GM18873 (cell line): ENCODE measurements around the gene PTGIS.
"Not testable (repeated sequence)": the region's sequence is repeated elsewhere in the genome, so short reads cannot be mapped to it uniquely, and the experiment has no call there.

Source experiments
- ATAC-seq: cut with Tn5 transposase; IDR thresholded peaks from one replicate; pipeline ENCODE4 v1.9.1; 2021; ENCODE audit warnings: mild to moderate bottlenecking, moderate library complexity, moderate number of reproducible peaks; ENCODE audit not compliant: unreplicated experiment, low FRiP score

The PTGIS gene

DNA sequence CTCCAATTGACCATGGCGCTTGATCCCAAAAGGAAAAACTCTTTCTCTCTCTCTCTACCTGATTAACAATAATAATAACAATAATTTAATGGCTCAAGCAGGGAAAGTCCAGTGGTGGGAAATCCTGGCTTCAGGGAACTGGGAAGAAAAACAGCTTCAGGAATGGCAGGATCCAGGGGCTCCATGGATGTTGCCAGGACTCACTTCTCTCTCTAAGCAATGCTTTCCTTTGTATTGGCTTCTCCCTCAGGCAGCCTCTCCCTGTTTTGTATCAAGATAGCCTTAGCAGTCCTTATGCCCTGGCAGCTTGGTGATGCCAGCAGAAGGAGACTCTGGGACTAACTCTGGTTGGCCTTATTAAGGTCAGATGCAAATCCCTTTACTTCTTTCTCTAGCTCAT is 13.5 kb upstream of the PTGIS start:
- ATAC-seq, result no peak

DNA sequence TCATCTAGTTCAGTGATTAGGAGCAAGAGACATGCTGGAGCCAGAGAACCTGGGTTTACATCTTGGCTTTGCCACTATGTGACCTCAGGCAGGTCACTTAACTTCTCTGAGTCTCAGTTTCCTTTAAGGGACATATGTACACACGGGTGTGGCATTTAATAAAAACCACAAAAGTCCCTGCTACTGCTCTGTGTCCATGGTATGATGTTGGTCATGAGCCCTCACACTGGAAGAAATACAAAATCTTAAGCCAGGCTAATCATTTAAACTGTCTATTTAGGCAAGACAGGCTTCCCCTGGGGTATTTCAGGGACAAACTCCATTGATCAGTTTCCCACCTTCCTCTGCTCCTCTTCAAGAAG is 12.9 kb upstream of the PTGIS start:
- ATAC-seq, result no peak

DNA sequence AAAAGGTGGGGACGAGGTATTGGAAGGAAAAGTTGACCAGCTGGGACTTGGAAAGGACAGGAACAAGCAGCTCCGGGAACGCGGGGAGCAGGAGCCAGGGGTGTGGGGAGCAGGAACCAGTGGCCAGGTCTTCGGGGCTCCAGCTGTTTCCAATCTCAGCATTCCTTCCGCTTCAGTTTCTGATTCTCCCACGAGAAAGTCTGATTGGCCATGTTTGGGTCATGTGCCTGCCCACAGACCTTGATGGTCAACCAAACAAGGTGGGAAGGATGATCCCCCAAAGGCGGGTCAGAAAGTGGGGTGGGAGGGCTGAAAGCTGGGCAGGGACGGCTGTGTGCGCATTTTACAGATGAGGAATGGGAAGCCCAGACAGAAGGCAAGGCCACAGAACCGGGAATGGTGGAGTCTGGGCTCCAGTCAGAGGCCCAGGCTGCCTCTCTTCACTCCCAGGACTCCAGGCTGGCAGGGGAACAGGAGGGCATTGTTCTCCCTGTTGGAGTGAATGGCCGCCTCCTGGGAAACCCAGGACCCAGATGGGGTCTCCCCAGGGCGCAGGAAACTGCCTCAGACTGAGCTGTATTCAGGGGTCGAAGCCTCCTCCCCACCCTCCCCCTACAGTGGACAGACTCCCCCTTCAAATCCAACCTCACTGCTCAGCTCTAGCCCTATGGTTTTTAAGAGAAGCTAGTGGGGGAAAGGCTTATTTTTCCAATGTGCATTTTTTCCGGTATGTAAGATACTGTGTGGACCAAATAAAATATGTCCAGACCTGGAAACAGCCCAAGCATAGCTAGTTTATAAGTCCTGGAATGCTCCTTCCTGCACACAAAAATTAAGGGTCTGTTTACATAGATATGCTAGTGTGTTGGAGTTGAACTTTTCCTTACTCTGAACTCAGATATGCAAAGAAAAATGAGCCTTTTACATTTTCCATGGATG is 12.2 kb upstream of the PTGIS start:
- no peak for ATAC-seq

DNA sequence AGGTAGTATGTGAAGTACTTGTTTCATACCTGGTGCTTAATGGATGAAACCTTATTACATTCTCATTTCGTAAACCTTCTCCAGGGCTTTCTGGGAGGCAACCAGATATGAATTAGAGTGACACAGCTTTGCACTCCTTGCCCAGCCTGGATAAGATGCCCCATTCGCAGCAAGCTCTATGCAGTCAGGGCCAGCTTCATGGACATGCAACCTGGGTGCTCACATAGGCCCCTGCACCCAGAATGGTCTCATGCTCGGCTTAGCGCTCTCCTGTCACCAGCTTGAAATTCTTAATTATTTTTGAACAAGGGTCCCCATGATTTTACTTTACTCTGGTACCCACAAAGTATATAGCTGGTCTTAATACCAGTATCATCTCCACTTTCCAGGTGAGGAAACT is 11.3 kb upstream of the PTGIS start:
- no peak for ATAC-seq

DNA sequence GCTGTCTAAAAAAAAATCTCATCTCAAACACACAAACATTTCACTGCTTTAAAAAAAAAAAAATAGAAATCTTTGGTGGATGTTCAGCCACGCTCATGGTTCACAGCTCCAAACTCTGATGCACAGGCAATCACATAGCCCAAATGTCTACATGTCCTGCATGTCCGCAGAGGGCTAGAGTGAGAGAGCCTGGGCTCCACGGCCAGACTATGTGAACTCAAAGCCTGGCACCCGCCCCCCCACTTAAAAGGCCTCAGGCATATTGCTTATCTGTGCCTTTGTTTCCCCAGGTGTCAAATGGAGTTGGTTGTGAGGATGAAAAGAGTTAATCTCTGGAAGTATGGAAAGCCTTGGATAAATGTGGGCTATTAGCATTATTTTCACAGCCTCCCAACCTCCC is 10.5 kb upstream of the PTGIS start:
- ATAC-seq, result no peak

DNA sequence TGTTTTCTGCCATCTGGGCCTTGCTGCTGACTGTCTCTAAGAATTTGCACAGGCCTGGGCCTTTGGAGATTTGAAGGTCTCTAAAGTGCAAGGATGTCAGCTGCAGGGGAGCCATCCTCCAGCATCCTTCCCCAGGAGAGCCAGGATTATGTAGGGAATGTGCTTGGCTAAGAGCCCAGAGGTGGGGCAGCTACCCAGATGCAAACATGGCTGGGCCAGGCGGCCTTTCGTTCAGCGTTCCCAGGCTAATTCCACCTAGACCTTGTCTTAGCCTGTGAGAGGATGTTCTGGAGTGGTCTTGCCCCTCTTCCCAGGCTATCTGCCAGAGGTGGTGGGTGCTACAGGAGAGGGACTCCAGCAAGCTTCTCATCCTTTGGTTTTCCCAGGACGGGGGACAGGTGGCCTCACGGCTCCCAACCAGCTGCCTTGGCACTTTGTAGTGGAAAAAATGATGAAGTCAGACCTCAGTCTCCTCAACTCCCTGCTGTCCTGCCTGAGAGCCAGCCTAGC is 7.7 kb upstream of the PTGIS start:
- no peak for ATAC-seq

DNA sequence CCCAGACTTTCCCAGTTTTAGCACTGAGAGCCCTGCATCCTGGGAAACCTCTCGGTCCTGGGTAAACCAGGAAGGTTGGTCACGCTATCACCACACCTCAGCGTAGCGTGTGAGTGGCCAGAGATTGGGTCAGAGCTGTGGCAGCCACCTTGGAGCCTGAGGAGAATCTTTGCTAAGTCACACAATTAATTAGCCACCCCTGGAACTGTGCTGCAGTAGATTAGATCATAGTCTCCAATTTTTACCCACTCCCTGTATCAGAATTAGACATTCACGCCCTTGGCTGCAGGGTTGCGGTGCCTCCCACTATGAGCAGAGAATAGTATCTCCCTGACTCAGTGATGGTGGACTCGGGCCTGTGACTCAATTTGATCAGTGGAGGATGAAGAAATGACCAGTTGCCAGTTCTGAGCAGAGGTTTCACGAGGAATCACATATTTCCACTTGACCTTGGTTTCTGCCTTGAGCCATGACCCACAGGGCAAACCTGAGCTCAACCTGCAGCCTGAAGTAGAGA is 6.0 kb upstream of the PTGIS start:
- no peak for ATAC-seq

DNA sequence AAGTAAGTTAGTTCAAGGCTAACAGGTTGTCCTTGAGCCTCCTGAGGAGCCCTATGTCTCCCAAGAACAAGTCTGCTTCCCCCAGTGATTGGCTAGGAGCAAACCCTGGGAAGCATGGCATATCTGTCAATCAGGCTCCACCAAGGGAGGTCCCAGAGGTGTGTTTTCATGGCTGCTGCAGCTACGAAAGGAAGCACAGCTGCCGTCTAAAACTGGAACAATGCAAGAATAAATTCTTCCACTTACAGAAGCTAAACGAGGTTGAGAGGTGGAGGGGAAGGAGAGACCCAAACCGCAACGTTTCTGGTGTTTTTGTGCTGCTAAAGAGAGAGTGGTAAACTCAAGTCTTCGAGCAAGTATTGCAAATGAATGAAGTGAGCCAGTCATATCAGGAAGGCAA is 4.9 kb upstream of the PTGIS start:
- no peak for ATAC-seq

DNA sequence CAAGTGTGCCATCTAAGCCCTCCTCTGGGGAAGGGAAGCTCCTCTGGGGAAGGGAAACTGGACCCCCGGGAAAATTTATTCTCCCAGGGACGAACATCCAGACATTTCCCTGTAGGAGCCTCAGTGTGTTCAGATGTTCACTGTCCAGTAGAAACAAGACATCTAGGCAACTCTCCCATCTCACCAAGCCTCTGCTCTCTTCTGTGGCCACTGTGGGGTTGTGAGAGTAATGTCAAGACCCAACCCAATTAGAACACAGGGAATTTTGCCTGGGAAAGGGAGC is 3.6 kb upstream of the PTGIS start:
- ATAC-seq, result no peak

DNA sequence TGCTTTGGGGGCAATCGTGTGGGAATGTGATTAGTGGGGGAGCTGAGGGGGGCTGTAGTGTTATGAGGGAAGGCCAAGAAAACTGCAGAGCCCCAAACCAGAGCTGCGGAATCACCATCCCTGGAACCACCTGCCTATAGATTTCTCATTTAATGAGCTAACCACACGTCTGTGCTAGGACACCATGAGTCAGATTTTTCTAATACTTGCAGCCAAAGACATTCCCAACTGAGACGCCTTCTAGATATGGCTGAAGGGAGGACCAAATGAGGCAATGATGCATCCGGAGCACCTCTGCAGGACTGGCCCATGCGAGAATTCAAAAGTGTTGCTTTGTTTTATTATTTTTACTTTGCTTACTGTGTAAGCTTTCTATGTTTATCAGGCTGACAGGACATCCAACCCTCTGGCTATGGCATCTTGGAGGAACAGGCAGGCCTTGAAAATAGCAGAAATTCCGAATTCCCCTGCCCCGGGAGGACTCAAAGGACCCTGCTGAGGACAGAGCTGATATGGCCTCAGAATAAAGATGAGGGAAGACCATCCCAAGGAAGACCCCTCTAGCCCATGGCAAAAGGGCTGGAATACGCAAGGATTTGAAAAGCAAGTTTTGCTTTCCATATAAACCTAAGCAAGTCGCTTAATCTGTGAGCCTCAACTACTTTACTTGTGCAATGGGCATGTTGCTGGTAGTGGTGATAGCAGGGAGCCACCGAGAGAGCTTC is 3.1 kb upstream of the PTGIS start:
- no peak for ATAC-seq

DNA sequence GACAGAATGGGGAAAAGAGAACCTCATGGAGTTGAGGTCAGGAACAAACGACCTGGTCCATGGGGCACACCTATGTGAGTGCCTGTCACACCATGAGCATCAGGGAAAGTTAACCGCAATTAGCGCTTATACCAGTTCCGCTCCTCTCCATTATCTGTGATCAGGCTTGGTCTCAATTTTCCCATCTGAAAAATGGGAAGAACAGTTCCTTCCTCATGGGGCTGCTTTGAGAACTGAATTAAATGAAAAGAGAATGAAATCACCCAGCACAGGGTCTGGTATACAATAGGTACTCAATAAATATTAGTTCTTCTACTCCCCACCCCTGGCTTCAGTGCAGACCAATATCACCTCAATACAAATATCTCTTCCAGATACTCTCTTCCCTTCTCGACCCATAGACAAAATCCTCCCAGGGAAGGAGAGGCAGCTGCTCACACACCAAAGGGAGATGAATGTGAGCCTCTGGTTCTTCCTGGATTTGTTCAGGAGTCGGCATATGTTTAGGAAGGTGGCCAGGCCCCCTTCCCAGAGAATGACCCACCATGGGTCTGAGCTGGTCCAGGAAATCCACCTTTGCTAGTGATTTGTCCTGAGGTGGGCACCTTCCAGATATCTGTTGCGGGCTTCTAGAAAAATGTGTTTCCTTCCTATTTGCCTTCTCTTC is 2.4 kb upstream of the PTGIS start:
- no peak for ATAC-seq

DNA sequence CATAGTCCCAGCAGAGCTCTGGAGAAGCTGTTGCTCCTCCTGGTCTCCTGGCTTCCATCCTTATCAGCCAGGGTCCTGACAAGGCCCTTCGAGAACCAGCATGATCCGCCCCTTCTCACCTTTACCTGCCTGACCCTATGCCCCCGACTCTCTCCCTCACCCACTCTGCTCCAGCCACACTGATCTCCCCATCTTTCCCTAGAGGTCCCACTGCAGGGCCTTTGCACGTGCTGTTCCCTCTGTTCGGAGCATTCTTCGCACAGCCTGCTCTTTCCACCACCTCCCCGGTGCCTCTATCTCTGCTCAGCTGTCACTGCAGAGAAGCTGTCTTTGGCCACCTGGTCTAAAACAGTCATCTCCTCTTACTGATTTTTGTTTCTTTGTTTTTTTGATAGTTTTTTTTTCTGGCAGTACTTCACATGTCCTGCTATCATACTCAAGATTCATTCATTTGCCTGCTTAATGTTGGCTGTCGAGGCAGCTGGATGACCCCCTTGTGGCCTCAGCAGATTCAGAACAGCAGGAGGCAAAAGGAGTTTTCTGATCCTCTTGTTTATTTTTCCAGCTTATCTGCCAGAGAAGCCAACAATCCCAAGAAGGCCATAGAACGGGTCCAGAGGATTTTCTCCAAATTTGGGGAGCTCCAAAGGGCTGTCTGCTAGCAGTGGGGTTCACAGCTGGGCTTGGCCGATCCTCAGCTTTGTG is 1.6 kb upstream of the PTGIS start:
- ATAC-seq, result no peak

DNA sequence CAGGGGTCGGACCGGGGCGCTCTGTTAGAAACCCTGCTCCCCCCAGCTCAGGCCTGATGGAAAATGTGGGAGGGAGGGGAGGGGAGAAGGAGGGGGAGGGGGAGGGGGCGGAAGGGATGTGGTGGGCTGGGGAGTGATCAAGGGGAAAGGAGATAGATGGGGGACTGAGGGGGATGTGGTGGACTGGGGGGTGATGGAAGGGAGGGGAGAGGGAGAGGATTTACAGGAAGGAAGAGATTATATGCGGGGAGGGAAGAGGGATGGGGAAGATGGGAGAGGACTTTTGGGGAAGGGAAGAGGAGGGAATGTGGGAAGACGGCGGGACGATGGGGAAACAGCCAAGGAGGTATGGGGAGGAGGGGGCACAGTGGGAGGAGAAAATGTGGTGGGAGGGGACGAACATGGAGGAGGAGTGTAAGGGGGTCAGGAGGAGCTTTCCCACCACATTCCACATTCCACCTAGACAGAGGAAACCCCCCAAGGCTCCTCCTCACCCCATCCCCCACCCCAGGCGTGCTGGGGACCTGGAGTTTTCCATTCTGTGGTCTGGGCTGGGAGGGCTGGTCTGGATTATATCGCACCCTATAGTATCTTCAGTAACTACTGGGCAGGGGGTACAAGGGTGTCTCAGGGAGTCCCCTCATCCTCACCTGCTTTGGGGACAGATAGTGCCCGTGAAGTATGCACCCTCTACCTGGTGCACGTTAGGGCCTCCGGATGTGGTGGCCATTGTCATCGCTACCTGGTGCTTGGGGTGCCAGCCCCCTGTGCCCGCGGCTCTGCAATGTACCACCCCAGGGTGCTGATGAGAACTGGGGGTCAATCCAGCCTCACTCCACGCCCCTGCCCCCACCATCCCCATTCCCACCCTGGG is 578 bp upstream of the PTGIS start:
- ATAC-seq, result no peak

DNA sequence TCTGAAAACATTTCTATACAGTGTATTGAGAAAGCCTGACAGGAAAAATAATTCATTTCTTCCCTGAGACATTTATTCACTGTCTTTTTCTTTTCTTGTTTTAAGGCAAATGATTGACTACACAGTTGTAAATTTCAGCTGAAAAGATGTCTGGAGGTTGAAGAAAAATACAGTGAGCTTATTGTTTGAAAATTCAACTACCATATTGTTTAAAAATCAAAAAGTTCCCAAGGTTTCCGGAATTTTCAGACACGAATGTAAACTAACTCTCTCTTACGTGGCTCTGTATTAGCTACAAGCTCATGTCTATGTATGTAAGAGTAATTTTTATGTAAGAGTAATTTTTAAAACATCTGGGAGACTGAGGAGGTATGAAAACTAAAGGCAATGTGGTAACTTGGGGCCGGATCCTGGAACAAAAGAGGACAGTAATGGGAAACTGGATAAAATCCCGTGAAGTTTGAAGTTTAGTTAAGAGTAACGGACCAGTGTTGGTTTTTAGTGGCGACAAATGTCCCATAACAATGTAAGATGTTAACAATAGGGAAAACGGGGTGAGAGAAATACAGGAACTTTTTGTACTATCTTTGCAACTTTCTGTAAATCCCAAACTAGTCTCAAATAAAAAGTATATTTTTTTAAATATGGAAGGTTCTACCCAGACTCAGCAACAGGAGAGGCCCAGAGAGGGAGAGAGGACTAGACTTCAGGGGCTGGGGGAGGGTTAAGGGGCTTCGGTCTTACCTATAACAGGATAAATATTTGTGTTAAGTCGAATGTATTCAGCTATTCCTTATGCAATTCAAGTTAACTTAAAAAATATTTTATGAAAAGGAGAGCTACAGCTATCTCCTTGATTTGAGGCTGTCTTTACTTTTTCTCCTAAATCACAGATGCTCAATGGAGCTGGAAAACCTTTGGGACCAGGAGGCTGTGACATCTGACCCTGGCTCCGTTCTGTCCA is 1.3 kb downstream of the PTGIS start:
- no peak for ATAC-seq

DNA sequence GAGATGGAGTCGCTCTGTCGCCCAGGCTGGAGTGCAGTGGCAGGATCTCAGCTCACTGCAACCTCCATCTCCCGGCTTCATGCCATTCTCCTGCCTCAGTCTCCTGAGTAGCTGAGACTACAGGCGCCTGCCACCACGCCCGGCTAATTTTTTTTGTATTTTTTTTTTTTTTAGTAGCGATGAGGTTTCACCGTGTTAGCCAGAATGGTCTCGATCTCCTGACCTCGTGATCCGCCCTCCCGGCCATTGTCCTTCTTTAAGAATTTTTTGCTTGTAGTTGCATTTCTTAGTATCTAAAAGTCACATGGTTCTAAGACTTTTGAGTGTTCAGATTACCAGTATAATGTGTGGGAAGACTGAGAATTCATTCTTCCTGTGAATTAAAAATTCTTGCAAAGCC is 2.9 kb downstream of the PTGIS start:
- ATAC-seq, result not testable (repeated sequence)

DNA sequence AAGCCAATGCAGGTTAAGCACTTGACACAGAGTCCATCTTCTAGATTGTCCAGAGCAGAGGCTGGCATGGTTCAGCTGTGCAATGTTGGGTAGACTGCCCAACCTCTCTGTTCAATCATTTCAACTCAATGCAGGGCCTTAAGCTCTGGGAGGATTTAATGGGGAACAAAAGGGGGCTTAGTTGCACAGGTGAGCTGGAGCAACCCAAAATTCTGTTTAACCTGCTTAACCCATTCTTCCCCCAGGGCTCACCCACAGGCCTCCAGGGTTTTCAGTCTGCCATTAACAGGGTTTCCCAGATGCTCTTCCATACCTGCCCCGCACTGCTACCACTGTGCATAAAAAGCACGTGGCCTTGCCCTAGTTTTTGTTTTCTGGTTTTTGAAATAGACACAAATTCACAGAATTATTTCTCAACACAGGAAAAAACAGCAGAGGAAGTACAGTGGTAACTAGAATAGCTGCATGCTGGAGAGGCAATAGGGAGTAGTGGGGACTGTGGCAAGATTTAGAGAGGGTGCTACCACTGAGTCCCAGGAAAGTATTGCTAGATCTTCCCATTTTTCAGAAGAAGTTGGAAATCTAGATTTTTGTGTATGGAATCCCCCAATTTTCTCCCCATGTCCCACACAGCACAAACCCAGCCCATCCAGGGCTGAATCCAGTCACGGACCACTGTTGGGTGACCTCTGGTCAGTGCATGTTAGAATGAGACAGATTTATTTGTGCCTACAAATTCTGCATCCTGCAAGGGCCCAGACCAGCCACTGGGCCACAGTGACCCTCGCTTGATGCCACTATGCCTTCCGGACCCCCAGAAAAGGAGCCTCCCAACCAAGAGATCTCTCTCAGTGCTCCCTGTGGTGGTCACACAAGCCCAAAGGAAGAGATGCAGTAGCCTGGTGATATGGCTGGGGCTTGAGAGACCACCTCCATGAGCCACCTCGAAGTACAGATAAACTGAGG is 4.6 kb downstream of the PTGIS start:
- no peak for ATAC-seq

DNA sequence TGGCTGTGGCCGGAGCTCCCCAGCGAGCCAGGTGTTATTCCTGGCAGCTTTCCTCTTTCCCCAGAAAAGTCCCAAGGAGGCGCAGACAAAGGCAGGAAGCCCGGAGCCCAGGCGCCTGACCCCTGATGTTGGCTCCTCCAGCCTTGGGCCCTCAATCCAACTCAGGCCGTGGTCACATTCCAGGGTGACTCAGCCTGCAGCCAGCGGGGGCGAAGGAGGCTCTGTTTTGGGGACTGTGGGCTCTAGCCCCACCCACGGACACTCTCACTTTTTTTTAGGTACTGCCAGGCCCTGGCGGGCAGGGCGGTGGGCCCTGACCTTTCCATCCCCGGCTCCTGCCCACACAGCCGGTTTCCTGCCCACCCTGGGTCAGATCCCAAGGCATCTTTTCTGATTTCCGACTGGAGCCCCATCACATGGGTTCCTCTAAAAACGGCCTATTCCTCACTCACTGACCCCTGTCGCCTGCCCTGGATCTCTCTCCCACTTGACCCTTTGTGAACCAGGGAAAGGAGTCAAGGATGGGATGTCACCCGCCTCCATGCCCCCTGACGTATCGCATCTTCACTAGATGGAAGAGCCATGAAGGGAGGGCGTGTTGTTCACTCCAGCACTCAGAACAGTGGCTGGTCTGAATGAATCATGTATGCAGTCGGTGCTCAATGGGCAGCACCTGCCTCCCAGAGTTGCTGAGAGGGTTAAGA is 5.5 kb downstream of the PTGIS start:
- ATAC-seq, result no peak
